Stomach (tissue), 9 donors: Measurements from ENCODE around the gene EYA2. TPM values are rescaled to one million over a fixed set of nuclear protein-coding genes. Genes with fewer than 3 reads are reported as not detected.

ENCODE experiments used
- DNase-seq, 2 donors: peaks; one replicate each; pipeline versions ENCODE4 v3.0.0 to v3.0.0-alpha.2; 2013 to 2019
- H3K27ac ChIP-seq, 5 donors: fragments of 200-600 bp in 4 of 5; sonication (generic) in 4 of 5; one replicate each; pipeline ENCODE4 v1.5.1; 2013 to 2019; ENCODE audit warnings: mild to moderate bottlenecking in 1 of 5, moderate library complexity in 1 of 5
- H3K27me3 ChIP-seq, 3 donors: fragments of 200-600 bp; sonication (generic); one replicate each; pipeline ENCODE4 v1.5.1; 2017 to 2019; ENCODE audit warnings: mixed run types in 1 of 3
- H3K36me3 ChIP-seq, 4 donors: fragments of 200-600 bp; sonication (generic); 1 replicate in 3 of 4; 2 replicates in 1 of 4; pipeline ENCODE4 v1.5.1; 2016 to 2019
- H3K4me1 ChIP-seq, 4 donors: fragments of 200-600 bp; sonication (generic); one replicate each; pipeline ENCODE4 v1.5.1; 2016 to 2019
- H3K4me3 ChIP-seq, 4 donors: fragments of 200-600 bp; sonication (generic) in 3 of 4; one replicate each; pipeline ENCODE4 v1.5.1; 2016 to 2019; ENCODE audit warnings: mild to moderate bottlenecking in 1 of 4
- H3K9me3 ChIP-seq, 4 donors: fragments of 200-600 bp; sonication (generic); one replicate each; pipeline ENCODE4 v1.5.1; 2016 to 2019
- EP300 ChIP-seq: sonication (generic); formaldehyde crosslinking; IDR thresholded peaks from one replicate; pipeline ENCODE4 v1.6.1; 2017; ENCODE audit warnings: antibody characterized with exemption
- POLR2A ChIP-seq, 4 donors: fragments of 450-650 bp; IDR thresholded peaks; one replicate each; pipeline ENCODE4 v1.6.1; 2016; ENCODE audit warnings: antibody characterized with exemption in 4 of 4, control low read depth in 2 of 4, mild to moderate bottlenecking in 1 of 4, moderate library complexity in 1 of 4
- POLR2AphosphoS5 ChIP-seq, 3 donors: sonication (generic); formaldehyde crosslinking; IDR thresholded peaks; one replicate each; pipeline ENCODE4 v1.6.1; 2016; ENCODE audit warnings: antibody characterized with exemption in 3 of 3
- WGBS, 5 donors: extraction: QIAGEN DNeasy Blood & Tissue Kit in 3 of 5; methylation state at CpG; one replicate each; pipeline versions ENCODE4 v1.1.5 to v1.1.7; 2013 to 2018; 5-methylcytosine and 5-hydroxymethylcytosine counted together
- intact Hi-C: fragments of 100-400 bp; cut with DNase I; formaldehyde crosslinking; loops from one replicate; pipeline ENCODE4 v1.15.1; 2023; ENCODE audit warnings: low total_unique reads
- polyA plus RNA-seq, 3 donors: library from polyadenylated mRNA; stranded (reverse); fragments of 200-250 nt; gene quantifications; one replicate each; pipeline ENCODE4 v1.2.3, GENCODE V29; 2013
- total RNA-seq, 5 donors: library from RNA; depleted of rRNA; stranded (reverse); fragments of >200 nt; gene quantifications; one replicate each; pipeline versions ENCODE4 v1.1.0 to v1.2.3, GENCODE V29; 2014 to 2016
- TF ChIP-seq, protein P1 (sequence below), 7 experiments: fragments of 450-650 bp in 4 of 7; fragments of 200-600 bp in 3 of 7; sonication (generic) in 3 of 7; IDR thresholded peaks; one replicate each; pipeline ENCODE4 v1.5.1; 2016 to 2019; ENCODE audit warnings: antibody characterized with exemption in 7 of 7, control low read depth in 2 of 7, mild to moderate bottlenecking in 1 of 7
- donor health status: healthy with polysubstance abuse.
- donor health status: Bipolar disorder and iron deficiency.
- donor health status: healthy.

EYA2 gene
- total and polyA plus RNA-seq, 8 donors, result 1.8 to 86.2 (median 5.5) TPM

DNA sequence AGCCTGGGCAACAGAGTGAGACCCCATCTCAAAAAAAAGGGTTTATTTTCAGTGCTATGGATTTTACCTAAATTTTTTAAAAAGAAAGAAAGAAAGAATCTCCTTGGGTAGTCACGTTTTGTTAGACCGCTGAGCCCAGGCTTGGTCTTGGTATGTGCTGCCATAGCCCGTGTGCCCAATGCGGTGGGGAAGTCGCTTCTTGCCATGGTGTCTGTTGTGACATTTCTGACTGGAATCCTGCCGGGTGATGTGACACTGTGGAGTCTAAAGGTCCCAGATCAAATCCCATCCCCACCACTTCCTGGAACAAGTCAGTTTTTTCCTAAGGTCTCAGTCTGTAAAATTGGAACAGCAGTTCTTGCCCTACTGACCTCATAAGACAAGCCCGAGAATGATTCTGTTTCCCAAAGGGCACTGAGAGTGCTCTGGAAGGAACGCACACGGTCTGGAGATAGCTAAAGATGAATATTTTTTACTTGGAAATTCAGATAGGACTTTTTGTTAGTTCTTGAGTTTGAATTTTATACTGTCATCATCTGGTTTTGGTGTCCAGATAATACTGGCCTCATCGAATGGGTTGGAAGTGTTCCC, 225.8 kb downstream of the EYA2 start:
- Histone ChIP-seq H3K4me1 (peaks cover 15 to 38% (median 25%) of the 10 kb centered on the region in 4 donors), H3K4me3 (no peak overlapping the region), H3K27me3 (peaks cover 0 to 9% (median 0%) of the 10 kb centered on the region in 3 donors), H3K9me3 (no peaks in the 10 kb centered on the region), H3K36me3 (no peaks in the 10 kb centered on the region), H3K27ac (no peak overlapping the region)
- intact Hi-C loops, result no loop called here
- peak in 1 of 2 donors; percentile 28 for DNase-seq
- WGBS, 5 donors, result 85 to 91% (median 90%) methylated on average over 10 of the region's 10 CpGs
- TF ChIP-seq POLR2A (IDR thresholded peaks at IDR 0.05) (no peak), POLR2AphosphoS5 (IDR thresholded peaks at IDR 0.05) (no peak), EP300 (no peak)
- TF ChIP-seq, protein P1, sequence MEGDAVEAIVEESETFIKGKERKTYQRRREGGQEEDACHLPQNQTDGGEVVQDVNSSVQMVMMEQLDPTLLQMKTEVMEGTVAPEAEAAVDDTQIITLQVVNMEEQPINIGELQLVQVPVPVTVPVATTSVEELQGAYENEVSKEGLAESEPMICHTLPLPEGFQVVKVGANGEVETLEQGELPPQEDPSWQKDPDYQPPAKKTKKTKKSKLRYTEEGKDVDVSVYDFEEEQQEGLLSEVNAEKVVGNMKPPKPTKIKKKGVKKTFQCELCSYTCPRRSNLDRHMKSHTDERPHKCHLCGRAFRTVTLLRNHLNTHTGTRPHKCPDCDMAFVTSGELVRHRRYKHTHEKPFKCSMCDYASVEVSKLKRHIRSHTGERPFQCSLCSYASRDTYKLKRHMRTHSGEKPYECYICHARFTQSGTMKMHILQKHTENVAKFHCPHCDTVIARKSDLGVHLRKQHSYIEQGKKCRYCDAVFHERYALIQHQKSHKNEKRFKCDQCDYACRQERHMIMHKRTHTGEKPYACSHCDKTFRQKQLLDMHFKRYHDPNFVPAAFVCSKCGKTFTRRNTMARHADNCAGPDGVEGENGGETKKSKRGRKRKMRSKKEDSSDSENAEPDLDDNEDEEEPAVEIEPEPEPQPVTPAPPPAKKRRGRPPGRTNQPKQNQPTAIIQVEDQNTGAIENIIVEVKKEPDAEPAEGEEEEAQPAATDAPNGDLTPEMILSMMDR (IDR thresholded peaks at IDR 0.05), result no peak

- Histone ChIP-seq H3K27me3 (peaks cover 0 to 10% (median 0%) of the 10 kb centered on the region in 3 donors), H3K4me3 (no peak overlapping the region), H3K27ac (no peak overlapping the region), H3K9me3 (no peaks in the 10 kb centered on the region), H3K36me3 (no peaks in the 10 kb centered on the region), H3K4me1 (peaks cover 27 to 47% (median 34%) of the 10 kb centered on the region in 4 donors)
- no peak for DNase-seq
- 68 to 82% (median 78%) methylated on average over 3 of the region's 3 CpGs for WGBS, 5 donors
- intact Hi-C loops, result no loop called here
- TF ChIP-seq EP300, result no peak
- no peak for TF ChIP-seq POLR2AphosphoS5 (IDR thresholded peaks at IDR 0.05)
- TF ChIP-seq, protein P1 (IDR thresholded peaks at IDR 0.05), result no peak
- no peak for TF ChIP-seq POLR2A (IDR thresholded peaks at IDR 0.05)
Measured at GRCh38 chr20:47122560-47122959, 227.9 kb downstream of the EYA2 start.

DNA sequence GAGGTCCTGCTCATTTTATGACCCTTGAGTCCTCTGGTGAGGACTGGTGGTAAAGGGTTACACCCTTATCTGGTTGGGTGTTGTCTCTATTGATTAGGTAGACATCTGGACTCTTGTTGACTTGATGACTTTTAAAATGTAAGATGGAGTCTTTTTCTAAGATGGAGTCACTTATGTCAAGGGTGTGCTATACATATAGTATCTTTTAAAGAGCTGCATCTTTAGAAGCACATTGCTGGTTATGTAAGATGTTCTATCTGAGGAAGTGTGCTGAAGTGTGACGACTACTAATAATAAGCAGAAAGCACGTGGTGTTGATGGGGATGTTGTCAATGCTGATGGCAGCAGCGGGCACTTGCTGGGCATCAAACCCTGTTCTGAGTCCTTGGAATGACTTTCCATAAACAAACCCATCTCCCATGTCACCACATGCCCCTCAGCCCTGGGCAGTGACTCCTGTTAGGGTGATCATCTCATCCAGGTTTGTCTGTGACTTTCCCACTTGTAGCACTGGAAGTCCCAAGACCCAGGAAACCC, 229.6 kb downstream of the EYA2 start:
- Histone ChIP-seq H3K36me3 (no peaks in the 10 kb centered on the region), H3K27me3 (peaks cover 0 to 14% (median 0%) of the 10 kb centered on the region in 3 donors), H3K9me3 (no peaks in the 10 kb centered on the region), H3K4me1 (peaks cover 24 to 31% (median 29%) of the 10 kb centered on the region in 4 donors), H3K27ac (peak overlapping the region; percentile 13 to 80 (median 62)), H3K4me3 (no peak overlapping the region)
- no peak for DNase-seq
- intact Hi-C loops, result no loop called here
- WGBS, 5 donors, result 48 to 57% (median 49%) methylated on average over 3 of the region's 3 CpGs
- TF ChIP-seq POLR2A (IDR thresholded peaks at IDR 0.05), result no peak
- no peak for TF ChIP-seq POLR2AphosphoS5 (IDR thresholded peaks at IDR 0.05)
- TF ChIP-seq, protein P1 (IDR thresholded peaks at IDR 0.05), result no peak
- TF ChIP-seq EP300, result no peak

DNA sequence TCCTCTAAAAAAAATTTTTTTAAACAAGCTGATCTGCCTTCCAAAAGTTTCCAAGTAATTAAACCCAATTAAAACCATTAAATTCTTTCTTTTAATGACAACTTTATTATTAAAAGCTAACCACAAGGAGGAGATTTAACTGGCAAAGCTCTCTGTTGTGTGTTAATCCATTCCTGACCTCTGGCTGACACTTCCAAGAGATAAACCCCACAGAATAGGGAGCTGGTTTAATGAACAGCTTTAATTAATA, 230.8 kb downstream of the EYA2 start:
- H3K9me3 ChIP-seq, result no peaks in the 10 kb centered on the region
- TF ChIP-seq EP300 (no peak), POLR2AphosphoS5 (IDR thresholded peaks at IDR 0.05) (peak in 1 of 3 donors; percentile 7)
- no peak overlapping the region for H3K4me3 ChIP-seq
- intact Hi-C loops, result no loop called here
- no peaks in the 10 kb centered on the region for H3K36me3 ChIP-seq
- peaks cover 24 to 31% (median 29%) of the 10 kb centered on the region in 4 donors for H3K4me1 ChIP-seq
- peak in 1 of 2 donors; percentile 60 for DNase-seq
- H3K27ac ChIP-seq, result peak overlapping the region in 4 of 5 donors; percentile 51 to 80 (median 70)
- H3K27me3 ChIP-seq, result peaks cover 0 to 16% (median 0%) of the 10 kb centered on the region in 3 donors
